CD8-positive, alpha-beta memory T cell (primary cell): ENCODE data around the gene IGSF3. TPM values are rescaled to one million over a fixed set of nuclear protein-coding genes. Genes with fewer than 3 reads are reported as not detected.
A peak's percentile ranks its signal among the peaks of the same experiment; 100 is the strongest.
"Not testable (repeated sequence)": the region's sequence is repeated elsewhere in the genome, so short reads cannot be mapped to it uniquely, and the experiment has no call there.

Experiments used
- CTCF ChIA-PET: fragments of 350-600 bp; sonication (Branson Sonifier 250); formaldehyde crosslinking; loops from one replicate; lab custom pipeline; 2021; ENCODE audit warnings: antibody characterized with exemption; lab: Charles Lee
- POLR2A ChIA-PET: fragments of 350-600 bp; sonication (Branson Sonifier 250); formaldehyde crosslinking; loops from one replicate; lab custom pipeline; 2021; ENCODE audit warnings: antibody characterized with exemption; lab: Charles Lee
- DNase-seq, 5 donors: peaks; one replicate each; pipeline versions ENCODE4 v3.0.0 to v3.0.0-alpha.2; 2020 to 2022; ENCODE audit warnings: mixed read lengths in 1 of 5
- H3K27ac ChIP-seq: one replicate; pipeline ENCODE4 v1.7.0; 2013; ENCODE audit warnings: low read depth, mild to moderate bottlenecking, low read length, moderate library complexity
- H3K27me3 ChIP-seq: 2 replicates; pipeline ENCODE4 v1.7.0; 2013; ENCODE audit warnings: low read length, mild to moderate bottlenecking; ENCODE audit not compliant: insufficient read depth, poor library complexity, severe bottlenecking
- H3K36me3 ChIP-seq: 2 replicates; pipeline ENCODE4 v1.7.0; 2013; ENCODE audit warnings: mild to moderate bottlenecking, low read length, moderate library complexity; ENCODE audit not compliant: insufficient read depth
- H3K4me1 ChIP-seq: 2 replicates; pipeline ENCODE4 v1.7.0; 2013; ENCODE audit warnings: mild to moderate bottlenecking, low read length, moderate library complexity; ENCODE audit not compliant: insufficient read depth
- H3K4me3 ChIP-seq: 2 replicates; pipeline ENCODE4 v1.7.0; 2013; ENCODE audit warnings: mild to moderate bottlenecking, low read length
- H3K9me3 ChIP-seq: 2 replicates; pipeline ENCODE4 v1.7.0; 2013; ENCODE audit warnings: mild to moderate bottlenecking, low read length
- H3K27ac Mint-ChIP-seq, 8 donors: one replicate each; pipeline ENCODE4 v1.8.0; 2020 to 2021; ENCODE audit warnings: mixed read lengths in 8 of 8, mild to moderate bottlenecking in 6 of 8, inconsistent platforms in 3 of 8, moderate library complexity in 3 of 8
- H3K27me3 Mint-ChIP-seq, 2 donors: one replicate each; pipeline ENCODE4 v1.8.0; 2020 to 2021; ENCODE audit warnings: mixed read lengths in 2 of 2, mild to moderate bottlenecking in 1 of 2, moderate library complexity in 1 of 2
- H3K36me3 Mint-ChIP-seq, 3 donors: one replicate each; pipeline ENCODE4 v1.8.0; 2020 to 2021; ENCODE audit warnings: mixed read lengths in 3 of 3, inconsistent platforms in 1 of 3, mild to moderate bottlenecking in 1 of 3
- H3K4me1 Mint-ChIP-seq, 3 donors: one replicate each; pipeline ENCODE4 v1.8.0; 2020 to 2021; ENCODE audit warnings: mixed read lengths in 3 of 3, inconsistent platforms in 1 of 3, mild to moderate bottlenecking in 1 of 3
- H3K4me3 Mint-ChIP-seq, 7 donors: one replicate each; pipeline ENCODE4 v1.8.0; 2020 to 2021; ENCODE audit warnings: mixed read lengths in 7 of 7, mild to moderate bottlenecking in 6 of 7, moderate library complexity in 4 of 7, inconsistent platforms in 2 of 7
- H3K9me3 Mint-ChIP-seq, 5 donors: one replicate each; pipeline ENCODE4 v1.8.0; 2020 to 2022; ENCODE audit warnings: mixed read lengths in 5 of 5, mild to moderate bottlenecking in 3 of 5, moderate library complexity in 2 of 5, inconsistent platforms in 1 of 5
- polyA plus RNA-seq: library from polyadenylated mRNA; unstranded; fragments of 300-500 nt; fragmentation: Illumina TruSeq; gene quantifications from one replicate; pipeline ENCODE4 v1.2.3, GENCODE V29; 2021
- total RNA-seq, 2 experiments: library from RNA; stranded (reverse); gene quantifications; one replicate each; pipeline ENCODE4 v1.2.3, GENCODE V29; 2021

The IGSF3 gene
- total and polyA plus RNA-seq, 3 experiments from 2014 or later, result 1.8 to 2.0 TPM; not detected in 1

DNA sequence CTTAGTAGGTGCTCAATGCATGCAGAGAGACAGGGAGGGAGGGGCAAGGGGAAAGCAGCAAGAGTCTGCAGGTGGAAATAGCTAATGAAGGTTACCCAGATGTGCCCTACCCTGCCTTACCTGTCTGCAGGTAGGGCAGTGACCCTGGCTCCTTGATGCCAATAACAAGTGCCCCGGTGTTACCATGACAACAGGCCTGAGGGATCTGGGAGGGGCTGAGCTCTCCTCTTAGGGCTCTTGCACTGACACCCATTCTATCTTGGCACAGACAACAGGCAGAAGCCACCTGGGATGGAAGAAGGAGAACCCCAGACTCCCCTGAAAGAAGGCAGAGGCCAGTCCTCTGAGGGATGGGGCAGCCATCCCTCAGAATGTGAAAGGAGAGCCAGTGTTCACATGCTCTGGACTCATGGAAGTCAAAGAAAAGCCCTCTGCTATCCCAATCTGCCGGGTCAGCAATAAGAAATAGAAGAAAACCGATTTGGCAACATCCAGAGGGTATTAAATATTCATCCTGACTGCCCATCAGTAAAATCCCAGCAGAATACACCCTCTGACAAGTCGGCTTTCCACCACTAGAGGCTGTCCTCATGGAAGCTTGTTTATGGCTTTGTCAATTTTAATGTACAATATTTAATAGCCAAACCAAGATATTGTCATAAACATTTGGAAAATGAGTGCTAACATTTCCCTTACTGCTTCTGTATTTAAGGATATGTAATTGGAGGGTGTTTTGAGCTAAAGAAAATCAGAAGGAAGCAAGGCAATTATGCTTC, 72.3 kb downstream of the IGSF3 start:
- H3K4me1 ChIP-seq, H3K36me3 Mint-ChIP-seq, H3K9me3 Mint-ChIP-seq, H3K36me3 ChIP-seq, POLR2A ChIA-PET, DNase-seq, H3K9me3 ChIP-seq, H3K27ac Mint-ChIP-seq, H3K27me3 Mint-ChIP-seq, H3K4me3 ChIP-seq, H3K27ac ChIP-seq, H3K27me3 ChIP-seq: not testable (repeated sequence)
- H3K4me1 Mint-ChIP-seq, result peaks cover 4 to 10% (median 10%) of the 10 kb centered on the region in 3 donors
- H3K4me3 Mint-ChIP-seq, result peak overlapping the region in 2 of 7 donors; percentile 0 to 63
- CTCF ChIA-PET, result interaction anchor here (0.8 to 2.8 kb wide), 10 partner anchors 9 to 465 kb away, joined by 3 to 14 read pairs (median 3); partner anchors contain the start of gene CD58

DNA sequence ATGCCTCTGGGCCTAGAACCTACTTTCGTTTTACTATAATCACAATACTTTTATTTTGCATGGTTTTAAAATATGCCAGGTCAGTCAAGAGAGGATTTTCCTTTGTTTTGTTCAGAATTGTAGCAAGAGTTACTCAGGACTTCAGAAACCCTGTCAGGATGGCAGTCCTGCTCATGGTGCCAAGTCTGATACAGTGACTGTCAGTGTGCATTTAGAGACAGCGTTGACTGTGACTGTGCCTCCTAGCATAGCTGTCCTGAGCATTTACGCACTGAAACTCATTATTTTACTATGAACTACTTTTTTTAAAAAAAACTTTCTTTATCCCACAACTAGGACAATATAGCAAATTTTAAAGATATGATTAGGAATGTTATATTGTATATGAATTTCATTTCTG, 73.6 kb downstream of the IGSF3 start:
- POLR2A ChIA-PET, H3K36me3 ChIP-seq, H3K27ac Mint-ChIP-seq, H3K9me3 Mint-ChIP-seq, H3K9me3 ChIP-seq, H3K4me3 Mint-ChIP-seq, H3K27ac ChIP-seq, H3K4me3 ChIP-seq, H3K27me3 ChIP-seq, DNase-seq, H3K4me1 ChIP-seq, H3K27me3 Mint-ChIP-seq, H3K36me3 Mint-ChIP-seq: not testable (repeated sequence)
- CTCF ChIA-PET, result interaction anchor here (2.7 kb wide), 1 partner anchor 10 kb away, joined by 14 read pairs; no protein-coding TSS in a partner anchor
- H3K4me1 Mint-ChIP-seq, result peaks cover 4 to 10% (median 10%) of the 10 kb centered on the region in 3 donors

DNA sequence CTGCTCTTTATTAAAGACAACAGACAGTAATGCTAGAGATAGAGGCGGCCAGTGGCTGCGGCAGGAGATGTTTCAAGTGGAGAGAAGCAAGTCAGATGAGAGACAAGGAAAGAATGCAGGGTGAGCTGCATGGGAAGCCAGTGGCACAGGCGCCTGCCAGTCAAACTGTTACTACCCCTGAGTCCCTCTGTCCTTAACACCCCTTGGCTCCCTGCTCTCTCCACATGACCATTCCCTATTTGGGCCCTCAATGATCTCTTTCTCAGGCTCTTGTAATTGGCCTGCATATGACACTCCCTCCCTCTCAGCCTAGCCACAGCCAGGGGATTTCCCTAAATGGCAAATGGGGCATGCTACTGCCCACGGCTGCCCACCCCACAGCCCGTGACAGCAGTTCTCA, 74.1 kb downstream of the IGSF3 start:
- H3K36me3 ChIP-seq, H3K27ac ChIP-seq, H3K4me3 Mint-ChIP-seq, H3K9me3 ChIP-seq, DNase-seq, CTCF ChIA-PET, POLR2A ChIA-PET, H3K36me3 Mint-ChIP-seq, H3K9me3 Mint-ChIP-seq, H3K27me3 ChIP-seq, H3K4me1 ChIP-seq, H3K4me3 ChIP-seq, H3K27ac Mint-ChIP-seq, H3K27me3 Mint-ChIP-seq: not testable (repeated sequence)
- peaks cover 4 to 10% (median 10%) of the 10 kb centered on the region in 3 donors for H3K4me1 Mint-ChIP-seq

DNA sequence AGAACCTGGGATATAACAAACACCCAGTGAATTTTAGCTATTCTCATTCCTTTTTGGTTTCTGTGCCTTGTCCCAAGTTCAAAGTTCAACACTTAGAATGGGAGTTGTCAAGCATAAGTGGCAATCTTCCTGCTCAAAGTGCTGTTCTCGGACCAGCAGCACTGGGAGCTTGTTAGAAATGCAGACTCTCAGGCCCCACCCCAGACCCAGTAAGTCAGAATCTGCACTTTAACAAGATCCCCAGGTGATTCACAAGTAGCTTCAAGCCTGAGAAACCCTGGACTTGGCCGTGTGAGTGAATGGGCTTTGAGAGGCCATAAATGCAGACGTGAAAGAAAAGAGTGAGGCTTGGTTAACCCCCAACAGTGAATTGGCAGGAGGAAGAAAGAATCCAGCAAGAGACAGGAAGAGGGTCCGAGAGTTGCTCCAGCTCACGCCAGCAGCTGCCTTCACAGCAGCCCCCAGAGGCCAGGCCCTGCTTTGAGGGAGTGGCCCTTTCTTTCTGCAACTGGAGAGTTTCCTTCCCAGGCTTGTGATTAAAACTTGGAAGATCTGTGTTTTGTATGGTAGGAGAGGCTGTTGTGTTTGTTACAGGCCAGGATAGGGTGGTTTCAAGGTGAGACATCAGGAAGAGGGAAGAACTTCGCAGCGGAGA, 75.5 kb downstream of the IGSF3 start:
- H3K36me3 Mint-ChIP-seq, H3K27ac ChIP-seq, H3K4me3 ChIP-seq, H3K27me3 Mint-ChIP-seq, H3K36me3 ChIP-seq, DNase-seq, H3K9me3 ChIP-seq, H3K27me3 ChIP-seq, H3K4me1 ChIP-seq, H3K9me3 Mint-ChIP-seq, CTCF ChIA-PET, H3K27ac Mint-ChIP-seq, H3K4me3 Mint-ChIP-seq, POLR2A ChIA-PET: not testable (repeated sequence)
- peaks cover 4 to 10% (median 10%) of the 10 kb centered on the region in 3 donors for H3K4me1 Mint-ChIP-seq

GRCh38 chr1:116591006-116591950, 76.3 kb downstream of the IGSF3 start:
- H3K27me3 ChIP-seq, H3K27ac ChIP-seq, POLR2A ChIA-PET, H3K36me3 Mint-ChIP-seq, H3K4me1 Mint-ChIP-seq, H3K9me3 Mint-ChIP-seq, H3K4me1 ChIP-seq, H3K4me3 ChIP-seq, H3K27me3 Mint-ChIP-seq, H3K9me3 ChIP-seq, DNase-seq, CTCF ChIA-PET, H3K4me3 Mint-ChIP-seq, H3K27ac Mint-ChIP-seq, H3K36me3 ChIP-seq: not testable (repeated sequence)

DNA sequence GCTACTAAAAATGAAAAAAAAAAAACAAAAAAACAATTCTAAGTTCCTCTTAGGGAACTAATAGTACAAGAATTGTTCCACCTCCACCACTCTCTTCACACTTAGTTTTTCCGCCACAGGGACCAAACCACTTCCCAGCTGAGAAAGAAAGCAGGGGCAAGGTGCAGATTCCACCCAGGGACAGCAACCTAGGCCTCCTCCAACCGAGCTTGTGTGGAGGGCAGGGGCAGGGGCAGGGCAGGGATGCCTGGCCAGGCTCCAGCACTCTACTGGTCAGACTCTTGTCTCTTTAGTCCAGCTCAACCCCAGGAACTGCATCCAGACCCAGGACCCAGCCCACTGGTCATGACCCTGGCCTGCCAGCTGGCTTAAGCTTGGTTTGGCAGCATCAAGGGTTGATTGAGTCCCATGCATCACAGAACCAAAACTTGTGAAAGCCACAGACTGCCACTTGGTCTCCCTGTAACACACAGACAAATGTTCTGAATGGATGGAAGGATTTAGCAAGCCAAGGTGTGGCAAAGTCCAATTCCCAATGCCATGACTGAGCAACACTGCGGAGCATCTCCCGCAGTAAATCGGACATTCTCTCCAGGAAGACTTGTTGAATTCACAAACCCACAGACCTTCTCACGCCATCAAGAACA, 77.1 kb downstream of the IGSF3 start:
- H3K4me3 Mint-ChIP-seq, H3K27ac ChIP-seq, H3K36me3 Mint-ChIP-seq, H3K4me1 Mint-ChIP-seq, H3K27me3 ChIP-seq, H3K9me3 Mint-ChIP-seq, H3K27me3 Mint-ChIP-seq, H3K9me3 ChIP-seq, H3K4me1 ChIP-seq, H3K4me3 ChIP-seq, DNase-seq, CTCF ChIA-PET, H3K36me3 ChIP-seq, H3K27ac Mint-ChIP-seq: not testable (repeated sequence)
- POLR2A ChIA-PET, result interaction anchor here (0.7 kb wide), 1 partner anchor 210 kb away, joined by 4 read pairs; no protein-coding TSS in a partner anchor

DNA sequence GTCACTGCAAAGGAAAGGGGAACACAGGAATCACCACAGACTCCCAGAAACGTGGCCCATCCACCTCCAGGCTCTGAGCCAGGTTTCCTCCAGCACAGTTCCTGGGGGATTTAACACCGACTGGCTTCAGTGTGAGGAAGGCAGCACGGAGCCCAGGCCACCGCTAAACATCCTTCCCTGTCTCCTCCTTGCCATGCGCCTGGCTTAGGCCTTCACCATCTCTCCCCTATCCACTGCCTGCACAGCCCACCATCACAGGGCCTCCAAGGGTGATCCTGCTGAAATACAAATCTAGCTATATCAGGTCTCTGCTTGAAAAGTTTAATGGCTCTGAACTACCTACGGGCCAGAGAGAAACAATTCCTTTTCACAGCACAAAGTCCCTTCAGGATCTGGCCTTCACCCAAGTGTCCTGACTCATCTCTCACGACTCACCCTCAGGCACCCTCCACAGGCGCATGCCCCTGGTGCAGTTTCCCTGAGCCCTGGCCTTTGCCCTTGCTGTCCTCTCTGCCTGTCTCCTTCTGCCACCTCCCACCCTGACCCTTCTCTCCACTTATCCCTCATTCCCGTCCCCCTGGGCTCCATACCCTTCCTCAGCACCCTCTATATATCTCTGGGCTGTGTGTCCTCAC, 78.3 kb downstream of the IGSF3 start:
- H3K27ac Mint-ChIP-seq, H3K4me3 Mint-ChIP-seq, H3K27me3 ChIP-seq, POLR2A ChIA-PET, H3K36me3 ChIP-seq, H3K4me3 ChIP-seq, H3K27ac ChIP-seq, H3K9me3 ChIP-seq, CTCF ChIA-PET, DNase-seq, H3K9me3 Mint-ChIP-seq, H3K27me3 Mint-ChIP-seq, H3K36me3 Mint-ChIP-seq, H3K4me1 ChIP-seq, H3K4me1 Mint-ChIP-seq: not testable (repeated sequence)
